Stimulated activated CD8-positive, alpha-beta memory T cell treated with anti-CD3 and anti-CD28 coated beads, Interleukin-4, amount 100 ng/mL, for 1 hour (primary cell): ENCODE data around the gene INPPL1.

Experiments
- DNase-seq, 2 donors: peaks; one replicate each; pipeline ENCODE4 v3.0.0-alpha.2; 2020; ENCODE audit warnings: low read depth in 2 of 2, low spot score in 1 of 2

The INPPL1 gene

GRCh38 chr11:72231396-72232259 is 7.1 kb downstream of the INPPL1 start:
- no peak for DNase-seq

- no peak for DNase-seq
Measured at GRCh38 chr11:72232260-72233055, 7.9 kb downstream of the INPPL1 start.

GRCh38 chr11:72233056-72233772 is 8.6 kb downstream of the INPPL1 start:
- DNase-seq = no peak

- DNase-seq = no peak
Measured at GRCh38 chr11:72233773-72234513, 9.4 kb downstream of the INPPL1 start.

GRCh38 chr11:72234514-72234830 is 9.9 kb downstream of the INPPL1 start:
- DNase-seq = no peak

GRCh38 chr11:72234920-72235319 is 10.4 kb downstream of the INPPL1 start:
- DNase-seq = no peak

- no peak for DNase-seq
Measured at GRCh38 chr11:72235351-72236057, 10.9 kb downstream of the INPPL1 start.

GRCh38 chr11:72236083-72236697 is 11.6 kb downstream of the INPPL1 start:
- no peak for DNase-seq

- no peak for DNase-seq
Measured at GRCh38 chr11:72236774-72237111, 12.2 kb downstream of the INPPL1 start.

- no peak for DNase-seq
Measured at GRCh38 chr11:72237112-72237931, 12.8 kb downstream of the INPPL1 start.

- no peak for DNase-seq
Measured at GRCh38 chr11:72238040-72238450, 13.5 kb downstream of the INPPL1 start.

GRCh38 chr11:72238492-72239312 is 14.1 kb downstream of the INPPL1 start:
- DNase-seq = no peak

GRCh38 chr11:72239313-72239848 is 14.8 kb downstream of the INPPL1 start:
- no peak for DNase-seq

GRCh38 chr11:72239849-72240460 is 15.4 kb downstream of the INPPL1 start:
- DNase-seq = no peak

- no peak for DNase-seq
Measured at GRCh38 chr11:72240461-72241290, 16.1 kb downstream of the INPPL1 start.

GRCh38 chr11:72241291-72241781 is 16.8 kb downstream of the INPPL1 start:
- no peak for DNase-seq

GRCh38 chr11:72242141-72242540 is 17.6 kb downstream of the INPPL1 start:
- no peak for DNase-seq
